GM12878 (cell line): Measurements from ENCODE around the gene RABEP2.

ENCODE experiments used
- CTCF ChIP-seq, 3 experiments: IDR thresholded peaks in 2 of 3; conservative IDR thresholded peaks in 1 of 3; 2 replicates each; pipeline ENCODE4 v1.5.1; 2011; ENCODE audit warnings: low read depth in 3 of 3, low read length in 3 of 3, mild to moderate bottlenecking in 3 of 3, control low read depth in 2 of 3, moderate library complexity in 2 of 3, inconsistent platforms in 1 of 3, mixed read lengths in 1 of 3; ENCODE audit not compliant: control insufficient read depth in 2 of 3, insufficient read depth in 1 of 3; ENCODE audit errors: extremely low read depth in 1 of 3
- POLR2A ChIP-seq: IDR thresholded peaks from 2 replicates; pipeline ENCODE4 v1.6.1; 2011; ENCODE audit warnings: low read depth, mild to moderate bottlenecking, low read length
- RAD51 ChIP-seq: fragments of 450-650 bp; IDR thresholded peaks from 2 replicates; pipeline ENCODE4 v1.6.1; 2016; ENCODE audit warnings: moderate library complexity, mild to moderate bottlenecking, inconsistent platforms
- SMAD1 ChIP-seq: fragments of 450-650 bp; IDR thresholded peaks from 2 replicates; pipeline ENCODE4 v1.6.1; 2018; ENCODE audit warnings: mild to moderate bottlenecking, low read depth; ENCODE audit not compliant: partially characterized antibody

GRCh38 chr16:28873543-28874201, 51.4 kb downstream of the RABEP2 start:
- no peak for TF ChIP-seq POLR2A
- TF ChIP-seq RAD51 = no peak
- TF ChIP-seq CTCF (IDR thresholded peaks at IDR 0.05 in 2 of 3, conservative IDR thresholded peaks at IDR 0.05 in 1 of 3; ENCODE audit: control insufficient read depth in 2 of 3, extremely low read depth in 1 of 3, insufficient read depth in 1 of 3, low read depth in 3 of 3, low read length in 3 of 3) = peak; percentile 62 to 86 (median 69)
- no peak for TF ChIP-seq SMAD1
